ENCODE data around the gene DUSP2.

DUSP2 gene

DNA sequence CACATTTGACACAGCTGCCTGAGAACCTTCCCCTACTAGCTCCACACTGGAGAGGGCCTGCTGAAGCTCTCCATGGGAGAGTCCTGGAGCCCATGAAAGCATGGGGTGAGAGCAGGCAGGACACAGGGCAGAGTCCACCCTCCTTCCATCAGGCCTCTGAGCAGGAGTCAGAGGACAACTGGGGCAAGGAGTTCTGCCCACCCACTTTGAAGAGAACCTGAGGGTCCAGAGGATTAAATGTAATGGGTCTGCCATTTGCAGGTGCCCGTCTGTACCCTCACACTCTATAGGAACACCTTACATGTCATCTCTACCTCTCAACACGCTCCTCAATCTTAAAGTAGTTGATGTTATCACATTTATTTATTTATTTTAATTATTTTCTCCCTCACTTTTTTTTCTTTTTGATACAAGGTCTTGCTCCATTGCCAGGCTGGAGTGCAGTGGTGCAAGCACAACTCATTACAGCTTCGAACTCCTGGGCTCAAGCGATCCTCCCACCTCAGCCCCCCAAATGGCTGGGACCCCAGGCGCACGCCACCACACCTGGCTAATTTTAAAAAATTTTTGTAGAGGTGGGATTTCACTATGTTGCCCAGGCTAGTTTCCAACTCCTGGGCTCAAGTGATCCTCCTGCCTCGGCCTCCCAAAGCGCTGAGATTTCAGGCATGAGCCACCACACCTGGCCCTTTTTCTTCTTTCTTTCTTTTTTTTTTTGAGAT is 39.1 kb downstream of the DUSP2 start:
- TF ChIP-seq TEAD4 (IDR thresholded peaks at IDR 0.05) (no peak), CREB1 (IDR thresholded peaks at IDR 0.05; ENCODE audit: low read depth) (no peak), NFIC (IDR thresholded peaks at IDR 0.05) (no peak)
- TF ChIP-seq, protein P1, sequence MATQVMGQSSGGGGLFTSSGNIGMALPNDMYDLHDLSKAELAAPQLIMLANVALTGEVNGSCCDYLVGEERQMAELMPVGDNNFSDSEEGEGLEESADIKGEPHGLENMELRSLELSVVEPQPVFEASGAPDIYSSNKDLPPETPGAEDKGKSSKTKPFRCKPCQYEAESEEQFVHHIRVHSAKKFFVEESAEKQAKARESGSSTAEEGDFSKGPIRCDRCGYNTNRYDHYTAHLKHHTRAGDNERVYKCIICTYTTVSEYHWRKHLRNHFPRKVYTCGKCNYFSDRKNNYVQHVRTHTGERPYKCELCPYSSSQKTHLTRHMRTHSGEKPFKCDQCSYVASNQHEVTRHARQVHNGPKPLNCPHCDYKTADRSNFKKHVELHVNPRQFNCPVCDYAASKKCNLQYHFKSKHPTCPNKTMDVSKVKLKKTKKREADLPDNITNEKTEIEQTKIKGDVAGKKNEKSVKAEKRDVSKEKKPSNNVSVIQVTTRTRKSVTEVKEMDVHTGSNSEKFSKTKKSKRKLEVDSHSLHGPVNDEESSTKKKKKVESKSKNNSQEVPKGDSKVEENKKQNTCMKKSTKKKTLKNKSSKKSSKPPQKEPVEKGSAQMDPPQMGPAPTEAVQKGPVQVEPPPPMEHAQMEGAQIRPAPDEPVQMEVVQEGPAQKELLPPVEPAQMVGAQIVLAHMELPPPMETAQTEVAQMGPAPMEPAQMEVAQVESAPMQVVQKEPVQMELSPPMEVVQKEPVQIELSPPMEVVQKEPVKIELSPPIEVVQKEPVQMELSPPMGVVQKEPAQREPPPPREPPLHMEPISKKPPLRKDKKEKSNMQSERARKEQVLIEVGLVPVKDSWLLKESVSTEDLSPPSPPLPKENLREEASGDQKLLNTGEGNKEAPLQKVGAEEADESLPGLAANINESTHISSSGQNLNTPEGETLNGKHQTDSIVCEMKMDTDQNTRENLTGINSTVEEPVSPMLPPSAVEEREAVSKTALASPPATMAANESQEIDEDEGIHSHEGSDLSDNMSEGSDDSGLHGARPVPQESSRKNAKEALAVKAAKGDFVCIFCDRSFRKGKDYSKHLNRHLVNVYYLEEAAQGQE (IDR thresholded peaks at IDR 0.05; ENCODE audit: low read depth), result no peak
- TF ChIP-seq, protein P2, sequence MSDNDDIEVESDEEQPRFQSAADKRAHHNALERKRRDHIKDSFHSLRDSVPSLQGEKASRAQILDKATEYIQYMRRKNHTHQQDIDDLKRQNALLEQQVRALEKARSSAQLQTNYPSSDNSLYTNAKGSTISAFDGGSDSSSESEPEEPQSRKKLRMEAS (IDR thresholded peaks at IDR 0.05), result no peak

DNA sequence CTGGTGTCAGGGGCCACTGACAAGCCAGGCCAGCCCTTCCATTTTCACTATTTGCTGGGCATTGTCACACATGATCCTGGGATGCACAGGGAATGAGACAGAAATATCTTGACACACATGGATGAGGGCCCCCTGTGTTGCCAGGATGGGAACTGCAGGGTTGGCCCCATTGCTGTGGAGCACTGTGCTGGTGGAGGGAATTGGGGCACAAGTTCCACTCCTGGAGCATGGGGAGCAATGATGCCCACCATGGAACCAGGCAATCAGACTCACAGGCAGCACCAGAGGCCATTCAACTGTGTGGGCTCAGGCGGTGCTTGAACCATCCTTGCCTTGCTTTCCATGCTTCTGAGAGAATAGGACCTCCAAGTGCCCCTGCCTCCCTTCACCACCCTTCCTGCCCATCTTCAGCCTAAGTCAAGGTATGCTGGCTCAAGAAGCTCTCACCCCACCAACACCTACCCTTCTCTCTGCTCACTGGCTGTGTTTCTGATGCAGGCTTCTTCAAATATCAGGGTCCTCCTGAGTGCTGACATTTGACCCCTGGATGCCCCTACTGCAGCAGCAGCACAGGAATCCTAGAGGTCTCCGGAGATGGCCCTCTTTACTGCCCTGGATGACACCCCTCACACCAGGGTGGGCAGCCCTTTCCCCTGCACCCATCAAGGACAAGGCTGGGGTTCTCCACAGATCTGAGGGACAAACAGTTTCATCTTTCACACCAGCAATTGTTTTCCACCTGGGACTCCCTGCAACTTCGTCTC is 39.9 kb downstream of the DUSP2 start:
- no peak for TF ChIP-seq ZBTB7A (IDR thresholded peaks at IDR 0.05; ENCODE audit: low read depth)
- no peak for TF ChIP-seq CEBPB (IDR thresholded peaks at IDR 0.05)
- TF ChIP-seq, protein P3, sequence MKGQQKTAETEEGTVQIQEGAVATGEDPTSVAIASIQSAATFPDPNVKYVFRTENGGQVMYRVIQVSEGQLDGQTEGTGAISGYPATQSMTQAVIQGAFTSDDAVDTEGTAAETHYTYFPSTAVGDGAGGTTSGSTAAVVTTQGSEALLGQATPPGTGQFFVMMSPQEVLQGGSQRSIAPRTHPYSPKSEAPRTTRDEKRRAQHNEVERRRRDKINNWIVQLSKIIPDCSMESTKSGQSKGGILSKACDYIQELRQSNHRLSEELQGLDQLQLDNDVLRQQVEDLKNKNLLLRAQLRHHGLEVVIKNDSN (IDR thresholded peaks at IDR 0.05), result no peak
- TF ChIP-seq FOXM1 (IDR thresholded peaks at IDR 0.05; ENCODE audit: borderline replicate concordance, low read depth), result no peak
- no peak for TF ChIP-seq CREB1 (IDR thresholded peaks at IDR 0.05; ENCODE audit: low read depth)
- TF ChIP-seq TAF1 (IDR thresholded peaks at IDR 0.05; ENCODE audit: low read depth), result no peak
- no peak for TF ChIP-seq EP300 (IDR thresholded peaks at IDR 0.05; ENCODE audit: borderline replicate concordance)

DNA sequence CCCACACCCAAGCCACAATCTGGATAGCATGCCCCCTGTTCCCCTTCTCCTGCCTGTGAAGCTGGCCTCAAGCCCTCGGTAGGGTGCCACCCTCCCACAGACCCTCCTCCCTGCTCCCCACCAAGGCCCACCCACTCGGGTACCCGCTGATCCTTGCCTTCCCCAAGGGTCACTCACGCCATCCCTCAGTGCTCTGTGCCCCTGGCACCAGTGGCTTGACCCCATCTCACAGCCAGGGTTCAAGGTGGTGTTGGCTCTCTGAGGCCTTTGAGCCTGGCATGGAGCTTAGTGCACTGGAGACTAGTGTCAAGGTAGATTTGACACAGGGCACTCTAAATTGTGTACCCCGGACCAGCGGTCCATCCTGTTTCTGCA is 40.8 kb downstream of the DUSP2 start:
- TF ChIP-seq NFIC (IDR thresholded peaks at IDR 0.05) (no peak), RAD21 (IDR thresholded peaks at IDR 0.05; ENCODE audit: low read depth) (no peak), ZBTB7A (IDR thresholded peaks at IDR 0.05; ENCODE audit: low read depth) (no peak), TEAD4 (IDR thresholded peaks at IDR 0.05) (no peak), TAF1 (IDR thresholded peaks at IDR 0.05; ENCODE audit: low read depth) (no peak), EGR1 (IDR thresholded peaks at IDR 0.05) (no peak), YY1 (IDR thresholded peaks at IDR 0.05; ENCODE audit: low read depth) (no peak), CEBPB (IDR thresholded peaks at IDR 0.05) (no peak), EP300 (IDR thresholded peaks at IDR 0.05; ENCODE audit: borderline replicate concordance) (no peak), CREB1 (IDR thresholded peaks at IDR 0.05; ENCODE audit: low read depth) (no peak), TCF12 (IDR thresholded peaks at IDR 0.05; ENCODE audit: low read depth) (no peak), FOXM1 (IDR thresholded peaks at IDR 0.05; ENCODE audit: borderline replicate concordance, low read depth) (no peak)
- TF ChIP-seq, protein P3 (IDR thresholded peaks at IDR 0.05), result no peak
- TF ChIP-seq, protein P1 (IDR thresholded peaks at IDR 0.05; ENCODE audit: low read depth), result no peak
- TF ChIP-seq, protein P2 (IDR thresholded peaks at IDR 0.05), result no peak

DNA sequence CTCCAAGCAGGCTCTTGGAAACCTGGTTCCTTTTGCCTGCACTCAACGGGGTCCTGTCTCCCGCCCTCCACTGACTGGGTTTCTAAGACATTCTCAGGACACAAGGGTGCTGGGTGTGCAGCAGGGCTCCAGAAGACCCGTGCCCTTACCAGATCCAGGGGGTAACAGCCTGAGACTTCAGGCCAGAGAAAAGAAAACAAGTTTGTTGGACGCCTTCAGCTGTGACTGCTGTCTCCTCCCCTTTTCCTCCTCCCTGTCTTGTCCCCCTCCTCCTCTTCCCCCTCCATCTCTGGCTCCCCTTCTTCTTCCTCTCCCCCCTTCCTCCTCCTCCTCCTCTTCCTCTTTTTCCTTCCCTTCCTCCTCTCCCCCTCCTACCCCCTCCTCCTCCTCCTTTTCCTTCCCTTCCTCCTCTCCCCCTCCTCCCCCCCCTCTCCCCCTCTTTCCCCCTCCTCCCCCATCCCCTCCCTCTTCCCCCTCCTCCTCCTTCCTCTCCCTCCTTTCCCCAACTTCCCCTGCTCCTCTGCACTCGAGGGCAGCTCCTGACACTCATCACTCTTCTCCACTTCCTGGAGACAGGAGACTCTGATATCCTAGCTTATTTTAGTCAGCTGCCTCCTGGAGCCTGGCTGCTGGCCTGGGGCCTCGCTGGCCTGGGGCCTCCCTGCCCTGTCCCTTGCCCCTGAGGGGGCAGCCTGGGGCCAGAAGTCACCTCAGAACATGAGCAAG is 41.3 kb downstream of the DUSP2 start:
- TF ChIP-seq YY1 (IDR thresholded peaks at IDR 0.05; ENCODE audit: low read depth), result no peak
- TF ChIP-seq TAF1 (IDR thresholded peaks at IDR 0.05; ENCODE audit: low read depth), result no peak
- no peak for TF ChIP-seq CREB1 (IDR thresholded peaks at IDR 0.05; ENCODE audit: low read depth)
- no peak for TF ChIP-seq EP300 (IDR thresholded peaks at IDR 0.05; ENCODE audit: borderline replicate concordance)
- TF ChIP-seq, protein P3 (IDR thresholded peaks at IDR 0.05), result no peak
- TF ChIP-seq TEAD4 (IDR thresholded peaks at IDR 0.05), result no peak
- TF ChIP-seq CEBPB (IDR thresholded peaks at IDR 0.05), result no peak
- no peak for TF ChIP-seq EGR1 (IDR thresholded peaks at IDR 0.05)
- TF ChIP-seq TCF12 (IDR thresholded peaks at IDR 0.05; ENCODE audit: low read depth), result no peak
- TF ChIP-seq, protein P2 (IDR thresholded peaks at IDR 0.05), result no peak
- TF ChIP-seq ZBTB7A (IDR thresholded peaks at IDR 0.05; ENCODE audit: low read depth), result no peak
- TF ChIP-seq, protein P1 (IDR thresholded peaks at IDR 0.05; ENCODE audit: low read depth), result no peak
